Measurements from ENCODE around the gene AOC2. TPM values are rescaled to one million over a fixed set of nuclear protein-coding genes. Genes with fewer than 3 reads are reported as not detected.

Gene AOC2
- total RNA-seq, 1 experiment from 2014 or later: 7.1 TPM

GRCh38 chr17:42818379-42818778, 26.0 kb upstream of the AOC2 start:
- no peak overlapping the region for H3K18ac ChIP-seq (ENCODE audit: insufficient read length, low read depth, low read length)
- H3K23me2 ChIP-seq (ENCODE audit: insufficient read length, low read depth, low read length, poor library complexity, severe bottlenecking): peaks cover under 1% of the 10 kb centered on the region
- H3K4me1 ChIP-seq (ENCODE audit: insufficient read depth, low read length): no peaks in the 10 kb centered on the region
- no CpG with 5 or more reads among the region's 5 CpGs for WGBS (ENCODE audit: extremely low coverage, insufficient read length, low lambda C conversion rate)
- Mint-ChIP-seq H3K9me3 (no peaks in the 10 kb centered on the region), H3K4me3 (no peak overlapping the region), H3K4me1 (peaks cover 1 to 2% of the 10 kb centered on the region in 2 experiments), H3K27me3 (ENCODE audit: low read depth) (no peaks in the 10 kb centered on the region), H3K27ac (no peak overlapping the region), H3K36me3 (ENCODE audit: insufficient read depth in 1 of 3, low read depth in 3 of 3) (peaks cover 25 to 83% (median 65%) of the 10 kb centered on the region in 3 experiments; a peak in 6 of 7 replicates)
- H2BK5ac ChIP-seq (ENCODE audit: insufficient read length, low read length): no peak overlapping the region
- H2BK15ac ChIP-seq (ENCODE audit: low read depth, low read length): no peak overlapping the region
- no peak overlapping the region for H3K4me2 ChIP-seq (ENCODE audit: insufficient read depth, insufficient read length, low read length)
- no peaks in the 10 kb centered on the region for H4K20me1 ChIP-seq (ENCODE audit: control insufficient read depth, insufficient read depth, insufficient read length)
- H3K23ac ChIP-seq (ENCODE audit: insufficient read length, low read depth, low read length): no peak overlapping the region
- no peak overlapping the region for H4K5ac ChIP-seq (ENCODE audit: insufficient read length, low read depth, low read length)
- no peak overlapping the region for H4K8ac ChIP-seq (replicated peaks; ENCODE audit: insufficient read length, low read depth, low read length)
- H3K79me2 ChIP-seq (ENCODE audit: insufficient read depth, low read length): peaks cover under 1% of the 10 kb centered on the region; the same call in 1 of the 2 replicates
- DNase-seq: no peak
- no peak overlapping the region for H3K56ac ChIP-seq (ENCODE audit: insufficient read length, low read depth, low read length)
- H3K14ac ChIP-seq (ENCODE audit: insufficient read depth, low read length): no peak overlapping the region
- no peaks in the 10 kb centered on the region for H3K79me1 ChIP-seq (ENCODE audit: insufficient read depth, low read depth, low read length, poor library complexity, severe bottlenecking)
- H3K27ac ChIP-seq (ENCODE audit: insufficient read length, low read depth, low read length): no peak overlapping the region
- H2BK12ac ChIP-seq (ENCODE audit: insufficient read length, low read depth, low read length): no peak overlapping the region
- TF ChIP-seq, protein P1, sequence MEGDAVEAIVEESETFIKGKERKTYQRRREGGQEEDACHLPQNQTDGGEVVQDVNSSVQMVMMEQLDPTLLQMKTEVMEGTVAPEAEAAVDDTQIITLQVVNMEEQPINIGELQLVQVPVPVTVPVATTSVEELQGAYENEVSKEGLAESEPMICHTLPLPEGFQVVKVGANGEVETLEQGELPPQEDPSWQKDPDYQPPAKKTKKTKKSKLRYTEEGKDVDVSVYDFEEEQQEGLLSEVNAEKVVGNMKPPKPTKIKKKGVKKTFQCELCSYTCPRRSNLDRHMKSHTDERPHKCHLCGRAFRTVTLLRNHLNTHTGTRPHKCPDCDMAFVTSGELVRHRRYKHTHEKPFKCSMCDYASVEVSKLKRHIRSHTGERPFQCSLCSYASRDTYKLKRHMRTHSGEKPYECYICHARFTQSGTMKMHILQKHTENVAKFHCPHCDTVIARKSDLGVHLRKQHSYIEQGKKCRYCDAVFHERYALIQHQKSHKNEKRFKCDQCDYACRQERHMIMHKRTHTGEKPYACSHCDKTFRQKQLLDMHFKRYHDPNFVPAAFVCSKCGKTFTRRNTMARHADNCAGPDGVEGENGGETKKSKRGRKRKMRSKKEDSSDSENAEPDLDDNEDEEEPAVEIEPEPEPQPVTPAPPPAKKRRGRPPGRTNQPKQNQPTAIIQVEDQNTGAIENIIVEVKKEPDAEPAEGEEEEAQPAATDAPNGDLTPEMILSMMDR (conservative IDR thresholded peaks at IDR 0.05): no peak
- no peak overlapping the region for H2BK20ac ChIP-seq (ENCODE audit: low read depth, low read length, poor library complexity, severe bottlenecking)
- no peak overlapping the region for H2AK5ac ChIP-seq (ENCODE audit: insufficient read length, low read length)
- no peak overlapping the region for H2BK120ac ChIP-seq (ENCODE audit: low read depth, low read length, poor library complexity, severe bottlenecking)
- no peak overlapping the region for H3K9ac ChIP-seq (ENCODE audit: extremely low read depth, insufficient read length, low read length)
- H3T11ph ChIP-seq (ENCODE audit: low read length): no peak overlapping the region
- no peak overlapping the region for H3K4ac ChIP-seq (ENCODE audit: low read depth, low read length)
- H4K91ac ChIP-seq (ENCODE audit: insufficient read length, low read depth, low read length): no peak overlapping the region
- no peaks in the 10 kb centered on the region for H3K9me3 ChIP-seq (ENCODE audit: control insufficient read depth, low read depth, low read length)
- no peak overlapping the region for H2AFZ ChIP-seq (ENCODE audit: low read length)
- no peaks in the 10 kb centered on the region for H3K27me3 ChIP-seq (ENCODE audit: insufficient read depth, low read length)

Measured in H9 (cell line).